PC-9 (cell line): ENCODE results near the gene EGR1.

Experiments used
- EZH2 ChIP-seq: fragments of 200-600 bp; sonication (generic); IDR thresholded peaks from 2 replicates; pipeline ENCODE4 v1.8.0; 2017; ENCODE audit warnings: antibody characterized with exemption, low read depth
- TF ChIP-seq, protein P1 (sequence below): fragments of 200-600 bp; sonication (generic); conservative IDR thresholded peaks from 2 replicates; pipeline ENCODE4 v1.6.1; 2017; ENCODE audit warnings: mixed run types, antibody characterized with exemption, mild to moderate bottlenecking, moderate library complexity

DNA sequence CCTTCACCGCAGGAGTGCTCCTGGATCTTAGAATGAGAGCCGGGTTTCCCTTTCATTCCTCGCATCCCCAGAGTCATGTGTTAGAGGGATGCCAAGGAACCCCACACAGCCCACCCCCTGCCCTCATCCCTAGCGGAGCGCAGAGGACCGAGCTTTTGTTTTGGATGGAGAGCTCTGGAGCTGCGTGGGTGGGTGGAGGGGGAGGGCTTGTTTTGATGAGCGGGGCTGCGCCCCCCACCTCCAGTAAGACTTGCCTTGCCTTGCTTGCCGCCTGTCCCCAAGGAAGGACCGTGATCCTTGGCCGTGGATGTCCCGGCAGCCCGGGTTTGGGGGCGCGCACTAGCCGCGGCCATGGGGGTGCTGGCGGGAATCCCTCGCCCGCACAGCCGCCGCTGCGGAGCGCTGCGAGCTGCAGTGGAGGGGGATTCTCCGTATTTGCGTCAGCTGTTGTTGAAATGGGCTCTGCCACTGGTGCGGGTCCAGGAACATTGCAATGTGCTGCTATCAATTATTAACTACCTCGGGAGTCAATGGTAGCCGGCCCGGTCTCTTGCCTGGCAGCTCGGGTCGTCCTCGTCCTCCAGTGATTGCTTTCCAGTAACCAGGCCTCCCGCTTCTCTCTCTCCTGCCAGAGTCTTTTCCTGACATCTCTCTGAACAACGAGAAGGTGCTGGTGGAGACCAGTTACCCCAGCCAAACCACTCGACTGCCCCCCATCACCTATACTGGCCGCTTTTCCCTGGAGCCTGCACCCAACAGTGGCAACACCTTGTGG is 1.0 kb downstream of the EGR1 start:
- TF ChIP-seq, protein P1, sequence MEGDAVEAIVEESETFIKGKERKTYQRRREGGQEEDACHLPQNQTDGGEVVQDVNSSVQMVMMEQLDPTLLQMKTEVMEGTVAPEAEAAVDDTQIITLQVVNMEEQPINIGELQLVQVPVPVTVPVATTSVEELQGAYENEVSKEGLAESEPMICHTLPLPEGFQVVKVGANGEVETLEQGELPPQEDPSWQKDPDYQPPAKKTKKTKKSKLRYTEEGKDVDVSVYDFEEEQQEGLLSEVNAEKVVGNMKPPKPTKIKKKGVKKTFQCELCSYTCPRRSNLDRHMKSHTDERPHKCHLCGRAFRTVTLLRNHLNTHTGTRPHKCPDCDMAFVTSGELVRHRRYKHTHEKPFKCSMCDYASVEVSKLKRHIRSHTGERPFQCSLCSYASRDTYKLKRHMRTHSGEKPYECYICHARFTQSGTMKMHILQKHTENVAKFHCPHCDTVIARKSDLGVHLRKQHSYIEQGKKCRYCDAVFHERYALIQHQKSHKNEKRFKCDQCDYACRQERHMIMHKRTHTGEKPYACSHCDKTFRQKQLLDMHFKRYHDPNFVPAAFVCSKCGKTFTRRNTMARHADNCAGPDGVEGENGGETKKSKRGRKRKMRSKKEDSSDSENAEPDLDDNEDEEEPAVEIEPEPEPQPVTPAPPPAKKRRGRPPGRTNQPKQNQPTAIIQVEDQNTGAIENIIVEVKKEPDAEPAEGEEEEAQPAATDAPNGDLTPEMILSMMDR: no peak
- TF ChIP-seq EZH2: no peak
